CD4-positive, CD25-positive, alpha-beta regulatory T cell (primary cell): ENCODE results near the gene PANK4. TPM values are rescaled to one million over a fixed set of nuclear protein-coding genes. Genes with fewer than 3 reads are reported as not detected.
A peak's percentile ranks its signal among the peaks of the same experiment; 100 is the strongest.
"Not testable (repeated sequence)": the region's sequence is repeated elsewhere in the genome, so short reads cannot be mapped to it uniquely, and the experiment has no call there.

Experiments
- ATAC-seq, 2 donors: fragments of 150-1000 bp; cut with Tn5 transposase; one replicate each; pipeline ENCODE4 v1.10.0; 2021; ENCODE audit warnings: low read depth in 2 of 2, moderate number of reproducible peaks in 2 of 2, moderate library complexity in 1 of 2
- DNase-seq, 3 donors: peaks; one replicate each; pipeline versions ENCODE4 v3.0.0 to v3.0.0-alpha.2; 2012 to 2022; ENCODE audit warnings: mixed read lengths in 1 of 3
- H3K27ac ChIP-seq: one replicate; pipeline ENCODE4 v1.7.0; 2013; ENCODE audit warnings: mild to moderate bottlenecking, low read length; ENCODE audit not compliant: insufficient read depth, poor library complexity, severe bottlenecking
- H3K27me3 ChIP-seq: one replicate; pipeline ENCODE4 v1.7.0; 2013; ENCODE audit warnings: low read length; ENCODE audit not compliant: control insufficient read depth, insufficient read depth
- H3K36me3 ChIP-seq: one replicate; pipeline ENCODE4 v1.7.0; 2013; ENCODE audit warnings: mild to moderate bottlenecking, low read length, moderate library complexity; ENCODE audit not compliant: control insufficient read depth, insufficient read depth
- H3K4me1 ChIP-seq: 2 replicates; pipeline ENCODE4 v1.7.0; 2013; ENCODE audit warnings: mild to moderate bottlenecking, low read length; ENCODE audit not compliant: insufficient read depth, control insufficient read depth, poor library complexity, severe bottlenecking
- H3K4me3 ChIP-seq: one replicate; pipeline ENCODE4 v1.7.0; 2013; ENCODE audit warnings: low read depth, mild to moderate bottlenecking, low read length, moderate library complexity
- H3K9me3 ChIP-seq, 2 experiments: 1 replicate in 1 of 2; 2 replicates in 1 of 2; pipeline ENCODE4 v1.7.0; 2013; ENCODE audit warnings: low read length in 2 of 2, mild to moderate bottlenecking in 1 of 2, moderate library complexity in 1 of 2; ENCODE audit not compliant: control insufficient read depth in 2 of 2
- H3K27ac Mint-ChIP-seq, 3 donors: one replicate each; pipeline ENCODE4 v1.8.0; 2020 to 2022; ENCODE audit warnings: mild to moderate bottlenecking in 3 of 3, mixed read lengths in 3 of 3, moderate library complexity in 2 of 3
- H3K27me3 Mint-ChIP-seq: one replicate; pipeline ENCODE4 v1.8.0; 2022; ENCODE audit warnings: mild to moderate bottlenecking, mixed read lengths
- H3K36me3 Mint-ChIP-seq: one replicate; pipeline ENCODE4 v1.8.0; 2020; ENCODE audit warnings: mixed read lengths
- H3K4me1 Mint-ChIP-seq, 4 donors: one replicate each; pipeline ENCODE4 v1.8.0; 2020 to 2022; ENCODE audit warnings: mixed read lengths in 4 of 4, mild to moderate bottlenecking in 1 of 4
- H3K4me3 Mint-ChIP-seq, 4 donors: one replicate each; pipeline ENCODE4 v1.8.0; 2020 to 2022; ENCODE audit warnings: mild to moderate bottlenecking in 4 of 4, mixed read lengths in 4 of 4, moderate library complexity in 3 of 4
- H3K9me3 Mint-ChIP-seq, 7 donors: one replicate each; pipeline ENCODE4 v1.8.0; 2020 to 2022; ENCODE audit warnings: mixed read lengths in 7 of 7, mild to moderate bottlenecking in 3 of 7, moderate library complexity in 2 of 7
- polyA plus RNA-seq, 4 donors: library from polyadenylated mRNA; unstranded; fragments of 300-500 nt; fragmentation: Illumina TruSeq; gene quantifications; one replicate each; pipeline ENCODE4 v1.2.3, GENCODE V29; 2021
- total RNA-seq: library from RNA; stranded (reverse); gene quantifications from one replicate; pipeline ENCODE4 v1.2.3, GENCODE V29; 2022

The PANK4 gene
- total and polyA plus RNA-seq, 5 donors from 2014 or later = 16.8 to 66.6 (median 17.7) TPM

GRCh38 chr1:2553076-2553475 is 26.7 kb upstream of the PANK4 start:
- not testable (repeated sequence) for ATAC-seq, H3K27ac ChIP-seq, H3K4me3 Mint-ChIP-seq, H3K27ac Mint-ChIP-seq, H3K36me3 Mint-ChIP-seq, H3K9me3 ChIP-seq, H3K27me3 Mint-ChIP-seq, H3K27me3 ChIP-seq, H3K36me3 ChIP-seq, DNase-seq, H3K9me3 Mint-ChIP-seq, H3K4me3 ChIP-seq
- peaks cover 0 to 51% (median 14%) of the 10 kb centered on the region in 4 donors for H3K4me1 Mint-ChIP-seq
- H3K4me1 ChIP-seq = peaks cover 51% of the 10 kb centered on the region

- peaks cover 0 to 48% (median 14%) of the 10 kb centered on the region in 4 donors for H3K4me1 Mint-ChIP-seq
- H3K4me3 ChIP-seq = no peak overlapping the region
- H3K27ac Mint-ChIP-seq = no peak overlapping the region
- no peaks in the 10 kb centered on the region for H3K36me3 Mint-ChIP-seq
- H3K9me3 Mint-ChIP-seq = peaks cover 0 to 2% (median 0%) of the 10 kb centered on the region in 7 donors
- H3K9me3 ChIP-seq = no peaks in the 10 kb centered on the region
- peaks cover 9% of the 10 kb centered on the region for H3K27me3 Mint-ChIP-seq
- peak overlapping the region in 1 of 4 donors; percentile 22 for H3K4me3 Mint-ChIP-seq
- peaks cover 51% of the 10 kb centered on the region for H3K4me1 ChIP-seq
- ATAC-seq (no peak), DNase-seq (no peak)
- no peaks in the 10 kb centered on the region for H3K36me3 ChIP-seq
- H3K27me3 ChIP-seq = no peaks in the 10 kb centered on the region
- H3K27ac ChIP-seq = no peak overlapping the region
Measured at GRCh38 chr1:2552189-2552588, 25.8 kb upstream of the PANK4 start.

- H3K27me3 Mint-ChIP-seq, H3K36me3 Mint-ChIP-seq, H3K4me3 ChIP-seq, H3K36me3 ChIP-seq, H3K27me3 ChIP-seq, H3K4me3 Mint-ChIP-seq, DNase-seq, ATAC-seq, H3K27ac ChIP-seq, H3K9me3 Mint-ChIP-seq, H3K9me3 ChIP-seq: not testable (repeated sequence)
- Mint-ChIP-seq H3K4me1 (peaks cover 0 to 46% (median 15%) of the 10 kb centered on the region in 4 donors), H3K27ac (peak overlapping the region in 2 of 3 donors; percentile 38 to 76)
- H3K4me1 ChIP-seq = peaks cover 50% of the 10 kb centered on the region
Measured at GRCh38 chr1:2551544-2551943, 25.1 kb upstream of the PANK4 start.

- DNase-seq, H3K27ac ChIP-seq, H3K36me3 Mint-ChIP-seq, H3K9me3 ChIP-seq, H3K36me3 ChIP-seq, H3K27me3 ChIP-seq, H3K4me3 Mint-ChIP-seq, H3K27me3 Mint-ChIP-seq, H3K9me3 Mint-ChIP-seq, ATAC-seq, H3K4me3 ChIP-seq: not testable (repeated sequence)
- peaks cover 48% of the 10 kb centered on the region for H3K4me1 ChIP-seq
- Mint-ChIP-seq H3K4me1 (peaks cover 0 to 37% (median 11%) of the 10 kb centered on the region in 4 donors), H3K27ac (peak overlapping the region in 1 of 3 donors; percentile 78)
Measured at GRCh38 chr1:2550309-2550861, 24.0 kb upstream of the PANK4 start.

- H3K36me3 Mint-ChIP-seq, H3K27me3 Mint-ChIP-seq, H3K9me3 Mint-ChIP-seq, H3K36me3 ChIP-seq, ATAC-seq, H3K4me3 ChIP-seq, H3K9me3 ChIP-seq, H3K27me3 ChIP-seq: not testable (repeated sequence)
- peak overlapping the region; percentile 96 to 98 (median 98) for H3K27ac Mint-ChIP-seq
- peak in 1 of 3 donors; percentile 33 for DNase-seq
- Histone ChIP-seq H3K4me1 (peaks cover 39% of the 10 kb centered on the region), H3K27ac (peak overlapping the region; percentile 97)
- H3K4me3 Mint-ChIP-seq = peak overlapping the region in 3 of 4 donors; percentile 69 to 96 (median 94)
- peaks cover 0 to 33% (median 8%) of the 10 kb centered on the region in 4 donors for H3K4me1 Mint-ChIP-seq
Measured at GRCh38 chr1:2549367-2550029, 23.1 kb upstream of the PANK4 start.

- Histone ChIP-seq H3K27ac (peak overlapping the region; percentile 97), H3K4me3 (peak overlapping the region; percentile 55), H3K4me1 (peaks cover 45% of the 10 kb centered on the region), H3K36me3 (no peaks in the 10 kb centered on the region), H3K9me3 (no peaks in the 10 kb centered on the region), H3K27me3 (no peaks in the 10 kb centered on the region)
- peaks cover 0 to 30% (median 7%) of the 10 kb centered on the region in 4 donors for H3K4me1 Mint-ChIP-seq
- ATAC-seq = peak; percentile 10 to 23
- DNase-seq = peak; percentile 69 to 91 (median 79)
- H3K9me3 Mint-ChIP-seq = no peaks in the 10 kb centered on the region
- H3K36me3 Mint-ChIP-seq = no peaks in the 10 kb centered on the region
- peak overlapping the region; percentile 96 to 98 (median 98) for H3K27ac Mint-ChIP-seq
- peaks cover 9% of the 10 kb centered on the region for H3K27me3 Mint-ChIP-seq
- H3K4me3 Mint-ChIP-seq = peak overlapping the region; percentile 94 to 99 (median 95)
Measured at GRCh38 chr1:2548068-2548589, 21.7 kb upstream of the PANK4 start.

- peaks cover 0 to 30% (median 7%) of the 10 kb centered on the region in 4 donors for H3K4me1 Mint-ChIP-seq
- H3K27ac Mint-ChIP-seq = peak overlapping the region; percentile 83 to 98 (median 96)
- H3K9me3 Mint-ChIP-seq = no peaks in the 10 kb centered on the region
- Histone ChIP-seq H3K4me3 (peak overlapping the region; percentile 55), H3K27ac (peak overlapping the region; percentile 97), H3K4me1 (peaks cover 45% of the 10 kb centered on the region), H3K9me3 (no peaks in the 10 kb centered on the region), H3K27me3 (no peaks in the 10 kb centered on the region), H3K36me3 (no peaks in the 10 kb centered on the region)
- DNase-seq = peak; percentile 29 to 74 (median 57)
- peak; percentile 2 to 6 for ATAC-seq
- peaks cover 12% of the 10 kb centered on the region for H3K27me3 Mint-ChIP-seq
- no peaks in the 10 kb centered on the region for H3K36me3 Mint-ChIP-seq
- peak overlapping the region; percentile 94 to 99 (median 95) for H3K4me3 Mint-ChIP-seq
Measured at GRCh38 chr1:2547210-2548067, 21.0 kb upstream of the PANK4 start.
